ENCODE results near the gene CERS1.
"Not testable (repeated sequence)": the region's sequence is repeated elsewhere in the genome, so short reads cannot be mapped to it uniquely, and the experiment has no call there.

CERS1 gene

DNA sequence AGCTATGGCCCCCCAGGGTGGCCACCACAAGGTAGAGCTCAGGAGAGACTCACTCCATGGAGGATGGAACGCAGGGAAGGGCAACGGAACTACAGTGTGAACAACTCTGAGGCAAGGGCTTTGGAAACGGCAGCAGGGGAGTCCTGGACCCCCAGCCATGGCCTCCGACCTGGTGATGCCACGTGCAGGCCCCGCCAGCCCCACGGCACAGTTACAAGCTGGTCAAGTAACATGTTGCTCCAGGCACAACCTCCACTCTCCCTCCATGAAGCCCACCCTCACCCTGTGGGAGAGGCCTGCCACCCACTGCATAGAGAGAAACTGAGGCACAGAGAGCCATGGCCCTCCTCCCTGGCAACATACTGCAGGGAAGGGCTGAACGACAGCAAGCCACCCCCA, 9.1 kb upstream of the CERS1 start:
- no peak overlapping the region for H3K27ac ChIP-seq (ENCODE audit: low read depth, low read length)
- H3K27me3 ChIP-seq (ENCODE audit: control insufficient read depth, low read length), result no peaks in the 10 kb centered on the region
- H4K20me1 ChIP-seq (ENCODE audit: control insufficient read depth, insufficient read depth, low read depth, low read length), result no peaks in the 10 kb centered on the region
- H3K79me2 ChIP-seq (ENCODE audit: control insufficient read depth, low read length), result no peaks in the 10 kb centered on the region
- H3F3A ChIP-seq (ENCODE audit: control insufficient read depth, insufficient read depth), result no peaks in the 10 kb centered on the region
- H3K9me2 ChIP-seq (replicated peaks; ENCODE audit: control insufficient read depth, low read length), result no peaks in the 10 kb centered on the region
- no peak overlapping the region for H3K4me3 ChIP-seq (ENCODE audit: low read length)
- no peak for TF ChIP-seq EZH2phosphoT487 (IDR thresholded peaks at IDR 0.05; ENCODE audit: borderline replicate concordance, low read length)
- TF ChIP-seq, protein P1, sequence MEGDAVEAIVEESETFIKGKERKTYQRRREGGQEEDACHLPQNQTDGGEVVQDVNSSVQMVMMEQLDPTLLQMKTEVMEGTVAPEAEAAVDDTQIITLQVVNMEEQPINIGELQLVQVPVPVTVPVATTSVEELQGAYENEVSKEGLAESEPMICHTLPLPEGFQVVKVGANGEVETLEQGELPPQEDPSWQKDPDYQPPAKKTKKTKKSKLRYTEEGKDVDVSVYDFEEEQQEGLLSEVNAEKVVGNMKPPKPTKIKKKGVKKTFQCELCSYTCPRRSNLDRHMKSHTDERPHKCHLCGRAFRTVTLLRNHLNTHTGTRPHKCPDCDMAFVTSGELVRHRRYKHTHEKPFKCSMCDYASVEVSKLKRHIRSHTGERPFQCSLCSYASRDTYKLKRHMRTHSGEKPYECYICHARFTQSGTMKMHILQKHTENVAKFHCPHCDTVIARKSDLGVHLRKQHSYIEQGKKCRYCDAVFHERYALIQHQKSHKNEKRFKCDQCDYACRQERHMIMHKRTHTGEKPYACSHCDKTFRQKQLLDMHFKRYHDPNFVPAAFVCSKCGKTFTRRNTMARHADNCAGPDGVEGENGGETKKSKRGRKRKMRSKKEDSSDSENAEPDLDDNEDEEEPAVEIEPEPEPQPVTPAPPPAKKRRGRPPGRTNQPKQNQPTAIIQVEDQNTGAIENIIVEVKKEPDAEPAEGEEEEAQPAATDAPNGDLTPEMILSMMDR (IDR thresholded peaks at IDR 0.05; ENCODE audit: low read depth, low read length, poor library complexity, severe bottlenecking), result no peak
- peaks cover 32% of the 10 kb centered on the region for H3K36me3 ChIP-seq (ENCODE audit: control insufficient read depth, low read length)
- H3K4me2 ChIP-seq (ENCODE audit: low read length), result no peak overlapping the region
- H3K9me3 ChIP-seq (ENCODE audit: control insufficient read depth, insufficient read depth, low read length), result no peaks in the 10 kb centered on the region
- no peaks in the 10 kb centered on the region for H3K4me1 ChIP-seq (ENCODE audit: control insufficient read depth, low read length)

DNA sequence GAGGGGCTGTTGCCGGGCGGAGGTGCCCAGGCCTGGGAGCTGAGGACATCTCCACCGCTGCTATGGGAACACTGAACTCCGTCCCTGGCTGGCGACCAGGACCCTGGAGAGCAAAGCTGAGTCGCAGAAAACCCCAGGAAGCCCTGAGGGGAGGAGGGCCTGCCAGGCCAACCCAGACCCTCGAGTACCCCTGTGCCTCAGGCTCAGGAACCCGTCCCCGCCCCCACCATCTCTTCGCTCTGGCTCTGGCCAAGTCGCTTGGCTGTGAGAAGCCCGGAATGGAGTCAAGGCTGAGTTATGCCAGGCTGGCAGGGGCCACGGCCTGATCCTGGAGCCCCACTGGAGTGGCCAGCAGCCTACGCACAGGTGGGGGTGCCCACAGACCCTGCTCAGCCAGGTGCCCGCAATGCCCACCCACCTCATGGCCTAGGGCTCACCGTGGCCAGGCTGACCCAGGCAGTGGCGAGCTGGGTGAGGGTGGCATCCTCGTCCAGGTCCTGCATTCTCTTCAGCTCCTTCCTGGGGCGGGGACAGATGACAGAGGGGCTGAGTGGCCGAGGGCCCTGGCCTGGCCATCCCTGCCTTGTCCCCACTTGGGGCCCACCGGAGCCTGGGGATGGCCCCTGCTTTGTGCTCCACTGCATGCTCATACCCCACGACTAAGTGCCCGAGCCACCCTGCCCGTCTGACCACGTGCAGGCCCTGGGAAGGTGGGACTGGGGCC, 8.5 kb upstream of the CERS1 start:
- Histone ChIP-seq H3K27me3 (ENCODE audit: control insufficient read depth, low read length) (no peaks in the 10 kb centered on the region), H3K27ac (ENCODE audit: low read depth, low read length) (no peak overlapping the region), H3K4me1 (ENCODE audit: control insufficient read depth, low read length) (no peaks in the 10 kb centered on the region), H3F3A (ENCODE audit: control insufficient read depth, insufficient read depth) (no peaks in the 10 kb centered on the region), H4K20me1 (ENCODE audit: control insufficient read depth, insufficient read depth, low read depth, low read length) (no peaks in the 10 kb centered on the region), H3K36me3 (ENCODE audit: control insufficient read depth, low read length) (peaks cover 32% of the 10 kb centered on the region), H3K9me2 (replicated peaks; ENCODE audit: control insufficient read depth, low read length) (no peaks in the 10 kb centered on the region), H3K9me3 (ENCODE audit: control insufficient read depth, insufficient read depth, low read length) (no peaks in the 10 kb centered on the region), H3K4me3 (ENCODE audit: low read length) (no peak overlapping the region), H3K79me2 (ENCODE audit: control insufficient read depth, low read length) (no peaks in the 10 kb centered on the region), H3K4me2 (ENCODE audit: low read length) (no peak overlapping the region)
- no peak for TF ChIP-seq EZH2phosphoT487 (IDR thresholded peaks at IDR 0.05; ENCODE audit: borderline replicate concordance, low read length)

DNA sequence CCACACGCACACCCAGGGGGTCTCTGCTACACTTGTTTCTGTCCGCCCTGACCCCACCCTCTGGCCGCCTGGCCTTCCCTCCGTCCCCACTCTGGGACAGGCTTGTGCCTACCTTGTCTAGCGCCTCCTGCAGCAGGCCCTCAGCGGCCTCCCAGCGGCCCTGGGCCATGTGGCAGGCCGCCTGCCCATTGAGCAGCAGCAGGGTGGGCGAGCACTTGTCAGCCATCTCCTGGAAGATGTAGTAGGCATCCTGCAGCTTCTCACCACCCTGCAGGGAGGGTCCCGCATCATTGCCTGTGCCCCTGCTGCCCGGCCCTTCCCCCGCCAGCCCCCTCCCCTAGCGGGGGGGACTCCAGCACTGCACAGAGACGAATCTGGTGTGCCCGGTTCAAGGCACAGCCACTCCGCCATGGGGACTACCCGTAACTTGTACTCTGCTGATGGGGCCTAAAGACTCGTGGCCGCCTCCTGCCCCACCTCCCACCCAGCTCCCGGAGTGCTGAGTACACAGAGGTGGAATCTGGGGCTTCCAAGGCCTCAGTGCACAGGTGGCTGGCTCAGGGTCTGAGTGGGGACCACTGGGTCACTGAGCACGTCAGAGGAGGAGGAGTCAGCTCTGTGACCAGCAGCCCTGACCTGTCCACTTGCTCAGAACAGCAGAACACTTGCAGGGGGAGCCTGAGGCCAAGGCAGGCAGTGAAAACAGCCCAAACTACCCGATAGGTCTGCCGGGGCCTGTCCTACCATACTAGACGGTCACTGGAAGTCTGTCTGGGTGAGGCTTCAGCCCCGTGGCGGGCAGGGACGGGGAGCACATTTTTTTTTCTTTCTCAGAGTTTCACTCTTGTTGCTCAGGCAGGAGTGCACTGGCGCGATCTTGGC, 7.4 kb upstream of the CERS1 start:
- Histone ChIP-seq H3F3A (ENCODE audit: control insufficient read depth, insufficient read depth) (no peaks in the 10 kb centered on the region), H3K9me3 (ENCODE audit: control insufficient read depth, insufficient read depth, low read length) (no peaks in the 10 kb centered on the region), H3K27me3 (ENCODE audit: control insufficient read depth, low read length) (no peaks in the 10 kb centered on the region), H3K4me3 (ENCODE audit: low read length) (no peak overlapping the region), H3K4me1 (ENCODE audit: control insufficient read depth, low read length) (no peaks in the 10 kb centered on the region), H3K4me2 (ENCODE audit: low read length) (no peak overlapping the region), H4K20me1 (ENCODE audit: control insufficient read depth, insufficient read depth, low read depth, low read length) (no peaks in the 10 kb centered on the region), H3K79me2 (ENCODE audit: control insufficient read depth, low read length) (no peaks in the 10 kb centered on the region), H3K9me2 (replicated peaks; ENCODE audit: control insufficient read depth, low read length) (no peaks in the 10 kb centered on the region), H3K27ac (ENCODE audit: low read depth, low read length) (no peak overlapping the region), H3K36me3 (ENCODE audit: control insufficient read depth, low read length) (peaks cover 32% of the 10 kb centered on the region)
- TF ChIP-seq, protein P1 (IDR thresholded peaks at IDR 0.05; ENCODE audit: low read depth, low read length, poor library complexity, severe bottlenecking), result no peak

DNA sequence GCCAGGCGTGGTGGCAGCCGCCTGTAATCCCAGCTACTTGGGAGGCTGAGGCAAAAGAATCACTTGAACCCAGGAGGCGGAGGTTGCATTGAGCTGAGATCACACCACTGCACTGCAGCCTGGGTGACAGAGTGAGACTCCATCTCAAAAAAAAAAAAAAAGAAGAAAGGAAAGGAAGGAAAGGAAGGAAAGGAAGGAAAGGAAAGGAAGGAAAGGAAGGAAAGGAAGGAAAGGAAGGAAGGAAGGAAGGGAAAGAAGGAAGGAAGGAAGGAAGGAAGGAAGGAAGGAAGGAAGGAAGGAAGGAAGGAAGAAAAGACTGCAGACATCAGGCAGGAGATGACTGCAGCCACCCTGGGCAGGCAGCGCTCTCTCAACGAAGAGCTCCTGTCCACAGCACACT, 6.6 kb upstream of the CERS1 start:
- not testable (repeated sequence) for H3K79me2 ChIP-seq (ENCODE audit: control insufficient read depth, low read length); H3K4me3 ChIP-seq (ENCODE audit: low read length); H3K4me2 ChIP-seq (ENCODE audit: low read length); H3K9me2 ChIP-seq (replicated peaks; ENCODE audit: control insufficient read depth, low read length); H3K27me3 ChIP-seq (ENCODE audit: control insufficient read depth, low read length); H3K27ac ChIP-seq (ENCODE audit: low read depth, low read length); H4K20me1 ChIP-seq (ENCODE audit: control insufficient read depth, insufficient read depth, low read depth, low read length); H3F3A ChIP-seq (ENCODE audit: control insufficient read depth, insufficient read depth); H3K4me1 ChIP-seq (ENCODE audit: control insufficient read depth, low read length); H3K9me3 ChIP-seq (ENCODE audit: control insufficient read depth, insufficient read depth, low read length)
- H3K36me3 ChIP-seq (ENCODE audit: control insufficient read depth, low read length), result peaks cover 26% of the 10 kb centered on the region

All from DOHH2 (cell line).